Stomach (tissue), 9 donors: ENCODE results near the gene TUT1. TPM values are rescaled to one million over a fixed set of nuclear protein-coding genes. Genes with fewer than 3 reads are reported as not detected.

Source experiments
- DNase-seq, 2 donors: peaks; one replicate each; pipeline versions ENCODE4 v3.0.0 to v3.0.0-alpha.2; 2013 to 2019
- H3K27ac ChIP-seq, 5 donors: fragments of 200-600 bp in 4 of 5; sonication (generic) in 4 of 5; one replicate each; pipeline ENCODE4 v1.5.1; 2013 to 2019; ENCODE audit warnings: mild to moderate bottlenecking in 1 of 5, moderate library complexity in 1 of 5
- H3K27me3 ChIP-seq, 3 donors: fragments of 200-600 bp; sonication (generic); one replicate each; pipeline ENCODE4 v1.5.1; 2017 to 2019; ENCODE audit warnings: mixed run types in 1 of 3
- H3K36me3 ChIP-seq, 4 donors: fragments of 200-600 bp; sonication (generic); 1 replicate in 3 of 4; 2 replicates in 1 of 4; pipeline ENCODE4 v1.5.1; 2016 to 2019
- H3K4me1 ChIP-seq, 4 donors: fragments of 200-600 bp; sonication (generic); one replicate each; pipeline ENCODE4 v1.5.1; 2016 to 2019
- H3K4me3 ChIP-seq, 4 donors: fragments of 200-600 bp; sonication (generic) in 3 of 4; one replicate each; pipeline ENCODE4 v1.5.1; 2016 to 2019; ENCODE audit warnings: mild to moderate bottlenecking in 1 of 4
- H3K9me3 ChIP-seq, 4 donors: fragments of 200-600 bp; sonication (generic); one replicate each; pipeline ENCODE4 v1.5.1; 2016 to 2019
- EP300 ChIP-seq: sonication (generic); formaldehyde crosslinking; IDR thresholded peaks from one replicate; pipeline ENCODE4 v1.6.1; 2017; ENCODE audit warnings: antibody characterized with exemption
- POLR2A ChIP-seq, 4 donors: fragments of 450-650 bp; IDR thresholded peaks; one replicate each; pipeline ENCODE4 v1.6.1; 2016; ENCODE audit warnings: antibody characterized with exemption in 4 of 4, control low read depth in 2 of 4, mild to moderate bottlenecking in 1 of 4, moderate library complexity in 1 of 4
- POLR2AphosphoS5 ChIP-seq, 3 donors: sonication (generic); formaldehyde crosslinking; IDR thresholded peaks; one replicate each; pipeline ENCODE4 v1.6.1; 2016; ENCODE audit warnings: antibody characterized with exemption in 3 of 3
- WGBS, 5 donors: extraction: QIAGEN DNeasy Blood & Tissue Kit in 3 of 5; methylation state at CpG; one replicate each; pipeline versions ENCODE4 v1.1.5 to v1.1.7; 2013 to 2018; 5-methylcytosine and 5-hydroxymethylcytosine counted together
- intact Hi-C: fragments of 100-400 bp; cut with DNase I; formaldehyde crosslinking; loops from one replicate; pipeline ENCODE4 v1.15.1; 2023; ENCODE audit warnings: low total_unique reads
- polyA plus RNA-seq, 3 donors: library from polyadenylated mRNA; stranded (reverse); fragments of 200-250 nt; gene quantifications; one replicate each; pipeline ENCODE4 v1.2.3, GENCODE V29; 2013
- total RNA-seq, 5 donors: library from RNA; depleted of rRNA; stranded (reverse); fragments of >200 nt; gene quantifications; one replicate each; pipeline versions ENCODE4 v1.1.0 to v1.2.3, GENCODE V29; 2014 to 2016
- TF ChIP-seq, protein P1 (sequence below), 7 experiments: fragments of 450-650 bp in 4 of 7; fragments of 200-600 bp in 3 of 7; sonication (generic) in 3 of 7; IDR thresholded peaks; one replicate each; pipeline ENCODE4 v1.5.1; 2016 to 2019; ENCODE audit warnings: antibody characterized with exemption in 7 of 7, control low read depth in 2 of 7, mild to moderate bottlenecking in 1 of 7
- donor health status: healthy with polysubstance abuse.
- donor health status: Bipolar disorder and iron deficiency.
- donor health status: healthy.

Gene TUT1
- total and polyA plus RNA-seq, 8 donors: 6.1 to 36.2 (median 14.8) TPM

DNA sequence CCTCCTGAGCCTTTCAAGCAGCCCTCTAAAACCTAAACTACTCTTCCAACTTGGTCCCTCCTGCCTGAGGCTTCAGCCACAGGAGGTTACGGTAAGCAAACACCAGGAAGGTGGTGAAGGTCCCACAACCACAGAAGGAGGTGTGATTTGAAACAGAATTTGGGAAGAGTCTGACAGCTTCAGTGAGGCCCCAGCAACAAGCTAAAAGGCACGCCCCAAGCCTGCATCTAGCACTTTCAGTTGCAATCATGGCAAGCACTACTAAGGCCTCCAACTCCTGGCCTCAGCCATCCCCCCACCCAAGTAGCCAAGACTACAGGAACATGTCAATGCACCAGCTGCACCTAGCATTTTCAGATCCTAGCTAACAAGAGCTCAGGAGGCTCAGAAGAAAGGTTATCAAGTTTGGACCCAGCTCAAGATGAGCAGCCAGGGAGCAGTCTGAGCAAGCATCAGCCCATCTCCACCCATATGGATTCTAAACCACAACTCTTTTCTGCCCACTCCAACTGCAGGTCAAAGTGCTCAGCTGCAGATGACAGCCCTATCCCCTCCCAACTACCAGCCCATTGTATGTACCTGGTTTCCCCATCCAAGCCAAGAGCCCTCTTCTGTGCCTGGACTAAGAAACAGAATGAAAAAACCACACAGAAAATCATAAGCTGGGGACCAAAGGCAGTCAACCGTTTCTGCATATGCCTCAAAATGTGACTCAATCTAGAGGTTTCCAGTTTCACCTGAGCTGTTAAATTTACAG is 34.3 kb downstream of the TUT1 start:
- Histone ChIP-seq H3K27ac (peak overlapping the region; percentile 72 to 97 (median 95)), H3K4me3 (peak overlapping the region in 2 of 4 donors; percentile 13 to 17), H3K9me3 (no peaks in the 10 kb centered on the region), H3K4me1 (peaks cover 72 to 96% (median 83%) of the 10 kb centered on the region in 4 donors), H3K36me3 (peaks cover 20 to 33% (median 29%) of the 10 kb centered on the region in 4 donors), H3K27me3 (no peaks in the 10 kb centered on the region)
- WGBS, 5 donors: 28 to 53% (median 37%) methylated on average over 3 of the region's 3 CpGs
- DNase-seq: peak in 1 of 2 donors; percentile 42
- no peak for TF ChIP-seq POLR2A (IDR thresholded peaks at IDR 0.05)
- TF ChIP-seq POLR2AphosphoS5 (IDR thresholded peaks at IDR 0.05): peak in 1 of 3 donors; percentile 1
- TF ChIP-seq, protein P1, sequence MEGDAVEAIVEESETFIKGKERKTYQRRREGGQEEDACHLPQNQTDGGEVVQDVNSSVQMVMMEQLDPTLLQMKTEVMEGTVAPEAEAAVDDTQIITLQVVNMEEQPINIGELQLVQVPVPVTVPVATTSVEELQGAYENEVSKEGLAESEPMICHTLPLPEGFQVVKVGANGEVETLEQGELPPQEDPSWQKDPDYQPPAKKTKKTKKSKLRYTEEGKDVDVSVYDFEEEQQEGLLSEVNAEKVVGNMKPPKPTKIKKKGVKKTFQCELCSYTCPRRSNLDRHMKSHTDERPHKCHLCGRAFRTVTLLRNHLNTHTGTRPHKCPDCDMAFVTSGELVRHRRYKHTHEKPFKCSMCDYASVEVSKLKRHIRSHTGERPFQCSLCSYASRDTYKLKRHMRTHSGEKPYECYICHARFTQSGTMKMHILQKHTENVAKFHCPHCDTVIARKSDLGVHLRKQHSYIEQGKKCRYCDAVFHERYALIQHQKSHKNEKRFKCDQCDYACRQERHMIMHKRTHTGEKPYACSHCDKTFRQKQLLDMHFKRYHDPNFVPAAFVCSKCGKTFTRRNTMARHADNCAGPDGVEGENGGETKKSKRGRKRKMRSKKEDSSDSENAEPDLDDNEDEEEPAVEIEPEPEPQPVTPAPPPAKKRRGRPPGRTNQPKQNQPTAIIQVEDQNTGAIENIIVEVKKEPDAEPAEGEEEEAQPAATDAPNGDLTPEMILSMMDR (IDR thresholded peaks at IDR 0.05): no peak
- no peak for TF ChIP-seq EP300
- intact Hi-C loops: no loop called here

DNA sequence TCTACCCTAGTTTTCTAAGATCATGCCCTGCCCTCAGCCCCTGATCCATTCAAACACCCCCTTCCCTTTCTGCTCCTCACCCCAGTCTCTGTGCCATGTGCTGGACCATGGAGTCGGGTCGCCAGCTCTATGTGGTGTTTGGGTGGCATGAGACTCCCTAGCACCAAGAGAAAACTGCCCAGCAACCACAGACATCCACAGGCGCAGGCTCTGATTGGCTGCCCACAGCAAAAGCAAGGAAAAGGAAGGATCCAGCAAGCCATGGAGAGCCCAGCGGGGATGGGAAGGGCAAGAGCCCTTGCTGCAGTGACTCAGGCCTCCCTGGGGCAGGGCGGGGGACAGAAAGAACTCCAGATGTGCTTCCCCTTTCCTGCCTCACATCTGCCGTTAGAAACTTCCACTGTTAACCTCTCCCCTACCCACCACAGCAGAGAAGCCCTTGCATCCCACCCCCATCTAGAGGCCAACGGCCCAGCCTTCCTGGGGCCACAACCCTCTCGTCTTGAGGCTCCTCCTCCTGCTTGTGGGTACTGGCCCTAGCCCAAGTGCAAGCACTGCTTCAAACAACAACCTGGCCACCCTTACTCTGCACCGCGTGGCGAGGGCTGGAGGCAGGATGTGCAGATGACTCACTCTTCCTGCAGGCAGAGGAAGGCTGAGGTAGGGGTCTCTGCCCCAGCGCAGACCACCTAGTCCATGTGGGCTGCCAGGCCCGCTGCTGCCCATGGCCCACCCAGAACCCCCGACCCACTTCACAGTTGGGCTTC is 35.0 kb downstream of the TUT1 start:
- Histone ChIP-seq H3K27ac (peak overlapping the region; percentile 72 to 97 (median 95)), H3K4me1 (peaks cover 79 to 97% (median 87%) of the 10 kb centered on the region in 4 donors), H3K9me3 (no peaks in the 10 kb centered on the region), H3K36me3 (peaks cover 20 to 26% (median 25%) of the 10 kb centered on the region in 4 donors), H3K4me3 (peak overlapping the region in 3 of 4 donors; percentile 8 to 17 (median 13)), H3K27me3 (no peaks in the 10 kb centered on the region)
- DNase-seq: peak; percentile 89 to 94
- TF ChIP-seq, protein P1 (IDR thresholded peaks at IDR 0.05): no peak
- peak in 2 of 3 donors; percentile 61 to 76 for TF ChIP-seq POLR2AphosphoS5 (IDR thresholded peaks at IDR 0.05)
- WGBS, 5 donors: 1 to 6% (median 5%) methylated on average over 6 to 14 of the region's 14 CpGs
- intact Hi-C loops: no loop called here

DNA sequence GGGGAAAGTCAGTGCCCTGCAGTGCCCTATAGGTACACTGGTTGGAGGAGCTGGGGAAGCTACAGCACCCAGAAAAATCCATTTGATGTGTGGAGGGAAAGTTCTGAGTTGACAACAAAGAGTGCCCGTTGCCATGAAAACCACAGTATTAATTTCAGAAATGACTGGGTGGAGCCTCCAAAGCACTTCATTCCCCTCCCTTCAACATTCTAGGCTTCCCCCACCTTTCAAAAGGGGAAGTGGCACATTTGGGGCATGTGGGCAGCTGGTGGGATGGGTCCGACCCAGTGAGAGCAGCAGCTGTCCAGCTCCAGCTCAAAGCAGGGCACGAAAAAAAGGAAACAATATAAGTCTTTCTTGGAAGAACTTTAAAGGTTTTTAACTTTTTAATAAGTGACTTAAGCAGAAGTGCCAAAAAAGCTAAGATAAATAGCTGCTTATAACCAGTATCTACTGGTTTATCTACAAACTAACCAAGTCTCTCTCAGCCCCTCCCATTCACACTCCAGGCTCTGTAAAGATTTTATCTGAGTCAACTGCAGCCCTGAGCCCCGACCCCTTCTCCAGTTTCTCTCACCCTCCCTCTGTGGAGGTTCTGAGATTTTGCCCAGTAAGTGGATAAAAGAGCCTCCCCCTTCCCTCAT is 35.7 kb downstream of the TUT1 start:
- 9 to 22% (median 12%) methylated on average over 4 of the region's 4 CpGs for WGBS, 5 donors
- peak in 1 of 2 donors; percentile 78 for DNase-seq
- peaks cover 20 to 26% (median 25%) of the 10 kb centered on the region in 4 donors for H3K36me3 ChIP-seq
- intact Hi-C loops: no loop called here
- peaks cover 77 to 97% (median 86%) of the 10 kb centered on the region in 4 donors for H3K4me1 ChIP-seq
- peak overlapping the region in 3 of 4 donors; percentile 8 to 17 (median 13) for H3K4me3 ChIP-seq
- no peaks in the 10 kb centered on the region for H3K27me3 ChIP-seq
- H3K27ac ChIP-seq: peak overlapping the region; percentile 86 to 97 (median 95)
- H3K9me3 ChIP-seq: no peaks in the 10 kb centered on the region
- TF ChIP-seq EP300 (no peak), POLR2AphosphoS5 (IDR thresholded peaks at IDR 0.05) (no peak), POLR2A (IDR thresholded peaks at IDR 0.05) (no peak)
- TF ChIP-seq, protein P1 (IDR thresholded peaks at IDR 0.05): no peak
